Right renal cortex interstitium (tissue), 3 donors: ENCODE measurements around the gene ZNF821. TPM values are rescaled to one million over a fixed set of nuclear protein-coding genes. Genes with fewer than 3 reads are reported as not detected.
"Not testable (repeated sequence)": the region's sequence is repeated elsewhere in the genome, so short reads cannot be mapped to it uniquely, and the experiment has no call there.

Experiments
- DNase-seq, 3 donors: peaks; one replicate each; pipeline ENCODE4 v3.0.0-alpha.2; 2013; ENCODE audit warnings: low read depth in 3 of 3, low spot score in 2 of 3
- polyA plus RNA-seq, 3 donors: library from polyadenylated mRNA; unstranded; fragments of 120-200 nt; gene quantifications; one replicate each; pipeline ENCODE4 v1.2.1, GENCODE V29; 2013; ENCODE audit not compliant: insufficient read length in 3 of 3

The ZNF821 gene
- polyA plus RNA-seq, 3 donors, result 23.9 to 26.6 (median 26.1) TPM

DNA sequence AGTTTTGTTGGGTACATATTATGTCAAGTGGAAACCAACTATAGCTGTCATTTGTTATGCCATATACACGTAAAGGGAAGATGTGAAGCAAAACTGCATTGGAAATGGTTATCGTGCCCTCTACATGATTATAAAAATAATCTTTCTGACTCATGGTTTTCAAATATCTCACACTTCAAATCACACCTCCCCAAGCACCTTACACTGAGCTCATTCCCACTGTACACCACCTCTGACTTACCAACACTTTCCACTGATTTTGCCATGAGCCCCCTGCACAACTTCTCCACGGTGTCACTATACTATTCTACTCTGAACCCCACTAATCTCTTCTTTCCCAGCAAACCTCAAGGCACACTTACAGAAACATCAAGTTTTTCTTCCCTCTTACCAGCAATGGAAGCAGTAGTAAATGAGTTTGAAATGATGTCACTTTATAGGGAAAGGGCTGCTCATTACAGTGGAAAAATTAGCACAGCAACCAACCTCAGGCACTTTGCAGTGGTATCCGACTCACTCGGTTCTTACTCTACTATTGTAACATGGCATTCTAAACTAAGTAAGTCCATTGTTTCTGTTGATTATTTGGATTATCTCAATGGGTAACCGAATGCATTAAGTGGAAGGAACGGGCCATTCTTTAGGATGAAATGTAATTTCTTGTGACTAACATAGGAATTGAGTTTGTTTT, 18.7 kb downstream of the ZNF821 start:
- DNase-seq, result no peak

DNA sequence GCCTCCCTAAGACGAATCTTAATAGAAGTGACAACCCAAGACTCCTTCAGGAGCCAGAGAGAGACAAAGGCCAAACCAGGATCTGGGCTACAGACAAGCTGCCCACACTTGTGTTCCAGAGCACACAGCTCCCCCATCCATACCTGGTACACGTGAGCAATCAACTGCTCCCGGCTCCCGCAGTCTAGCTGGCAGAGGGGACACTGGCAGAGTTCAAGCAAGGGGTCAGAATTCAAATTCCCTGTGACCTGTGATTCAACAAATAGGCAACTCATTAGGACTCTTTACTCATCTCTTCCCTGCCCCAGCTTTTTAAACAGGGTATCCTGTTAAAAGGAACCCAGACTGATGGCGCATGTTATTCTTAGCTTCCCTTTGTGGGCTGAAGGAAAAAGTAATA, 20.0 kb downstream of the ZNF821 start:
- DNase-seq, result no peak

DNA sequence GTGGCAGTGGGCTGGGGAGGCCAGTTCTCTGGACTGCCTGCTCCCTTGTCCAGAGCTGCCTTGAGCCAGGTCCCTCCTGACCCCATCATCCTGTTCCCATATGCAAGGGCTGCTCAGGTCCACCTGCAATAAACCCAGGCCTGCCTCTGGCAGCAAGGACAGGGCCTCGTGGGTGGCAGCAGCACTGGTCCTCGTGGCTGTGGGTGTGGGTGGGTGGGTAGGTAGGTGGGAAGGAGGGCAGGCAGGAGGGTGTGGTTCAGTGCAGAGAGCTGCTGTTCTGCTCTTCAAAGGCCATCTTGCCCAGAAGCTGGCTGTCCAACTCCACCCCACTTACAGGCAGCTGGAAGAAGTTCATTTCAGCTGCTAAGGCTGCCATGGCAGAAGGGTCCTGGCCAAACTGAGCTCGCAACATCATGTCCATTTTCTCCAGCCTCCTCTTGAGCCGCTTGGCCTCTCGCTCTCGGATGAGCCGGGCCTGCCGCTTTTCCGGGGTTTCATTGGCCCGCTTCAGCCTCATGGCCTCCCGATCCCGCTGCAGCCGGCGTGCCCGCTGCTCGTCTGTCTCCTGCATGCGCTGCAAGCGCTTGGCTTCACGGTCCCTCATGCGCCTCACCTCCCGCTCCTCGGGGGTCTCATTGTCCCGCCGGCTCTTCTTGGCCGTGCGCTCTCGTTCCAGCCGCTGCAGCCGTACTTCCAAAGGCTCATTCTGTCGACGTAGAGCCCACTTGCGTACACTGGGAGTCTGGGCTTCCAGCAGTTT, 24.0 kb downstream of the ZNF821 start:
- DNase-seq, result no peak

DNA sequence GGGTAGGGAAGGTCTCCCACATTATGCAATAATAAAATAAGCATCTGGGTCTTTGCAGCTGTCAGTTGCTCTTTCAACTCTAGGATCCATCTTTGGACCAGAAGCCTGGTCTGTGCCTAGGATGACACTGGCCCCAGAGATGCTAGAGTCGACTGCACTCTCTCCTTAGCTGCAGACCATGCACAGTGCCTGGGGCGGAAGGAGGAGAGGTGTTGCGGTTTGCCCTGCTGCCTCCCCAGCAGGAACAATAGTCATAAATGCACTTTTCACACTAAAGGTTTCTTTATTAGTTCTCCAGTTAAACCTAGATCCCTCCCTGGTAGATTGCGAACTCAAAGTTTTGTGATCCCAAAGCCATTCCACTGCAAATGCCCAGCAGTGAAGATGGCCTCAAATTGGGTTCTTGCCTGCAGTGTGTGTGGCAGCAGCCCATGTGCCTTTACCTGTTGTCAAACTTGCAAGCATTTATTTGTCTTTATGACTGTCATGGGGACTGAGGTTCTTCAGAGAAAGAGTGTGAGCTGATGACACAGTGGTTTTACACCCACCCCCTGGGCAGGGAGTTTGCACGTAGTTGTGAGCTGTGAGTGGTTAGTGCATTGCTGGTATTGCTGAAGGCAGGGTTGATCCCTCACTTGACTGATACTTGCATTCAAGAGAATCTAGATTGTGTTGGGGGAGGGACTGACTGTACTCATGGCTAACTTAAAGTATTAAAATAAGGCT, 27.9 kb downstream of the ZNF821 start:
- no peak for DNase-seq

DNA sequence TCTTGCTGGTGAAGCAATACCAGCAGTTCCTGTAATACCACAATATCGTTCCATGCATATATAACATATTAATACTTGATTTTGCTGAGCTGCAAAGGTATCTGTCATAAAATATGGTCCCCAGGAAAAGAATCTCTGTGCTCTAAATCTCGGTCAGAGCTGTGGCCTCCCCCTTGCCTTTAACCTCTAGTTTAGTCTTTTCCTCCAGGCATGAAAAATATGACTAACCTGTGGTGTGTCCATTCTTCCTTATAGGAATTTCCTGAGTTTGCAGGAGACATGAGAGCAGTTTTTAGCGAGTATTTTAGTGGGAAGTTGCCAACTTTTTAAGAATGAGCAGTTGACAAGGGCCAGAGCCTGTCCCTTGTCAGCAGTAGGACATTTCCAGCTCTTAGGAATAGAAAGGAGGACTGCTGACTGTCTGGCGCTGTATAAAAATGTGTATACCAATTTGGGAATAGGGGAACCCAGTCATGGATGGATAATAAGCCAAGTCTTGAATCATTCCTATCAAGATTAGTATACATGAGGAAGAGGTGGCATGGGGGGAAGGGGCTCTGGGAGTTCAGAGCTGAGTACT, 29.5 kb downstream of the ZNF821 start:
- DNase-seq, result no peak

DNA sequence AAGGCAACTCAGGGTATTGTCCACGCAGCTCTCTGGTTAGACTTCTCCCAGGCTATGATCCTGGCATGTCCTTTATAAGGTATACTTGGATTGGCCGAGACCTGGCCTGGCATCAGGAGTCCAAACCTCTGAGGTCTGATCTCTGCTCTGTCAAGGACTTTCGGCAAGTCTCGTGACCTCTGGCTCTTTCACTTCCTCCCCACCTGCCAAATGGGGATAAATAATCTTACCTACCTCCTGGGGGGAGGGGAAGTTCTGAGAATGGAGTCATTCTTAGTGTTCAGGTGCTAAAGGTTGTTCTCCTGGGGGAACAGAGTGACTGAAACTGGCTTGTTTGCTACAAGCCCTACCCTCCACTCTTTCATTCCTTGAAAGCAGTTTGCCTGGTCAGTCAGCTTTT, 30.6 kb downstream of the ZNF821 start:
- DNase-seq, result no peak

DNA sequence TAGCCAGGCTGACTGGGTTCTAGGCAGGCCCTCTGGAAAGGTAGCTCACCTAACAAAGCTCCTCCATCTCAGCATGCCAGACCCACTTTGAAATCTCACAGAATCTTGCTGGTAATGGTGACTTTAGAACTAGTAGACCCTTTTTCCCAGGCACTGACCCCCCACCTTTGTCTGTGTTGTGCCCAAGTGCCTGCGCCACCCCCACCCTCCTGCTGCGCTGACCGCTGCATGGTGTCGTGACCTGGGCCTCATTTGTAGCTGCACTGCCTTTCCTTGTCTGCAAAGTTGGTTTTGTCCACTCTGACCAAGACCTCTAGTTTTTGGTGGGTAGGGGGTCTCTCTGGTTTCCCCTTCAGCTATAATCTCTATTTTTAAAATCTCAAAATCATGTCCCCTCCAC, 31.4 kb downstream of the ZNF821 start:
- DNase-seq, result no peak

DNA sequence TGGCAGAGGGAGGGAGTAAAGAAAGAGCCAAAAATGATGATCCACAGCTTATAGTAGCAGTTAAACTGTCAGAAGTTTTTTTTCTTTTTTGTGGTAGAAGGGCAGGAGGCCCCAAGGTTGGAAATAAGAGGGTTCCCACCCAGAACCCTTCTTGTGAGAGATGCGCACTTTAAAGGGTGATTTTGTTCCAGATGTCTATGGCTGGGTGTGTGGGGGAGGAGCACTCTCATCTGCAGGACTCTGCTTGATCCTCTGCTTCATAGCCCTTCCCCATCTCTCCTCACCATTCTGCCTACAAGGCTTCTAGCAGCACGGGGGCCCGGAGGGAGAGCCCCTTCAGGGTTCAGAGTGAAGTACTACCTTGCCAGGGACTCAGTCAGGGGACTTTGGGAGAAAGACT, 31.8 kb downstream of the ZNF821 start:
- DNase-seq, result no peak

DNA sequence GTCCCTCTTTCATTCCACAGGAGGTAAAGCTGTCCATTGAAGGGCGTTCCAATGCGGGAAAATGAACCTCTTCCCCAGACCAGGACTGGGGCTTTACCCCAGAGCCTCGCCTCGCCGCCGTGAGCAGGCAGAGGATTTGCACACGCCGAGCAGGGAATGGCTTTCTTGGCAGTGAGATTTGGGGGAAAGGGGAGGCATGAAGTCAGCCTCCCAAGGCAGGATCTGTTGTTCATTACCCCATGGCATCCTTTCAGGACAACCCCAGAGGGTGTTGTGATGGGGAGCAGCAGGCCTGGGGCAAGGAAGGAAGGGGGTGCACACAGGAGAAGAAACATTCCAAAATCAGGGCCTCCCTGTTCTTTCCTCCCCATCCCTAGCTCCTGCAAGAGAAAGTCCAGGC, 32.2 kb downstream of the ZNF821 start:
- DNase-seq, result no peak

DNA sequence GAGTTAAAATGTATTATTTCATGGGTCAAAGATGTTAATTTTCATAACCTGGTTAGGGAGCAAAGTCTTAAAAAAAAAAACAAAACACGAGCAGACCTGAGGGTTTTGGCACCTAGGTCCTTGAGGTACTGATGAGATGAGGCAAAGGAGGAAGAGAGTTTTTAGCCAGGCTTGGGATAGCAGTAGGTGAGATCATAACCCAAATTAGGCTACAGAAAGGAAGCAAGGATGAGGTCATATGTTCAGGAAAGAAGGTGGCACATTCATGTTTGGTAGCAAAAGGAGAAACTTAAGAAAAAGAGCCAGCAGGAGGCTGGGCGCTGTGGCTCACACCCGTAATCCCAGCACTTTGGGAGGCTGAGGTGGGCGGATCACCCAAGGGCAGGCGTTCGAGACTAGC, 35.4 kb downstream of the ZNF821 start:
- no peak for DNase-seq

DNA sequence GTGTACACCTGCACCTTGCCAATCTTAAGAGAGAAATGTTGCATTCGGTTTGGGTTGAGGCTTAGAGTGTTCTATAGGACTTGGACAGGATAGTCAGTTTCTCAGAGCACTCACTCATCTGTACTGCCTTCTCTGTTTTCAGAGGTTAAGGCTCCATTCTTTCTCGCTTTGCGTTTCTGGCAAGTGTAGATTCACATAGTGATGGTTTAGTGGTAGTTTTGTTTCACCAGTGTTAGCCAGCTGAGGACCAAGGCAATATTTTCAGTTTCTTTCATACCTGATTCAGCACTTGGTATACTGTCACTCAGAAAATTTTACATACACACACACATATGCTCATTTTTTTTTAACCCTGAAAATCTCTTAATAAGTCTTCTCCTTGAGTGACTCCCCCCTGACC, 36.9 kb downstream of the ZNF821 start:
- DNase-seq, result no peak

DNA sequence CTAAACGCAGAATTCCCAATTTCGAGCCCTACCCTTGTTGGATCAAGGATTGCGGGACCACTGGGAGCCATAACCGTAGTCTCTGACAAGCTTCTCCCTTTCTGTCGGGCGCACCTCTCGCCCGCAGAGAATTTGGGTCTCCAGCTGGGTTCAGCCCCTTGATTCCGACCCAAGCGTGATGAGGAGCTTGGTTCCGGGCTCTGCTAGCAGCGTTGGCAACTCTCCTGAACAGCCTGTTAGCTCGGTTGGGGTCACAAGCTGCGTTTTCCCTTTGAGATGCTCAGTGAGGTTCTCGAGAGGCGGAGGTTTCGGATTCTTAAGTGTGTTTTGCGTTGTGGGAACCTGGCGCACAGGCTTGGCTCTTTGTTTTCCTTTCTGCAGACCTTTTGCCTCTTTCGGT, 37.6 kb downstream of the ZNF821 start:
- no peak for DNase-seq

DNA sequence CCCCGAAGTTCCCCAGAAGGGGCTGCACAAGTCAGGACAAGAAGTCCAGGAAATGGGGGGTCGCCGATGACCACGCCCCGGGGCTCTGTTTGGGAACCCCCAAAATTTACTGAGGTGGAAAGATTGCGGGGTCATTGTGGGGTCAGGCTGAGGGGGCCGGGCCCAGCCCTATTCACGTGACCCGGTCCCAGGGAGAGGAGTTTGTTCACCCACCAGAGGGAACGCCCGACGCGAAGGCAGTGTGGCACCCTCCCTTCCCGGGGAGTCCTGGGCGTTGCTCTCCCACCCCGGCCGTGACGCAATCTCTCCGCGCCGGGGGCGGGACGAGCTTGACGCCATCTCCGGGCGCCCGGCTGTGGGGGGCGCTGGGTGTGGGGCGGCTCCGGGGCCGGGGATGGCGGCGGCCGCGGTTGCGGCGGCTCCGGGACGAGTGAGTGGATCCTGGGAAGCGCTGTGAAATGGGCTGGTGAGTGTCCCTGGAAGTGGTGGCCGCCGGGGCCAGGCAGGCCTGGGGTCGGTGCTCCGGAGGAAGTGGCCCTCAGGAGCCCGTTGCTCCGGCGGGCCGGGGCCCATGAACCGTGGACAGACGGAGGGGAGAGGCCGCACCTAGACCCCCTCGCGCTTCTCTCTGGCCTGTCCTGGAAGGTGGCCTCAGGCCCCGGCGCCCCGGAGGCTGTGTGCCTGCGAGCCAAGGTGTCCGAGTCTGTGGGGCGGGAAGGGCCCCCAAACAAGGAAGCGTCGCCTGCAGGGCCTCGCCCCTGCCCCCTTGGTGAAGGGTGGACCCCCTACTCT, 38.1 kb downstream of the ZNF821 start, which contains the start of gene ATXN1L:
TSS of gene ATXN1L (plus strand) at position 338 of the 792 bp plus-strand sequence. CDS start 3,765 bp downstream, outside the sequence.
- DNase-seq, result peak; percentile 62 to 86 (median 79)

DNA sequence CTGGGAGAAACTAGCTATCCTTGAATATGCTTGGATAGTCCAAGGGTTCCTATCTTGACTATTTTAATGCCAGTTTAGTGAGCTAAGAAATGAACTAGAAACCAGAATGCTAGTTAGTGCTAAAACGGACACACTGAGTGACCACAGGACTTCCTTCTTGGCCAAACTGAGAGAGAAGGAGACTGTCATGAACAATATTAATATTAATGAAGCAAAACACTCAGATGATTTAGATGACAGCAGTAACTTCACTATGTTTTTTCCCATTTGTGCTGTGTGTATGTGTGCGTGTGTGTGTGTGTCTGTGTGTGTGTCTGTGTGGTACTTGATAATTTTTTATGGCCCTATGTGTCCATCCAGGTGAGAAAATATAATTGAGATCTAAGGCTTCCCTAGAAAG, 40.4 kb downstream of the ZNF821 start:
- no peak for DNase-seq

DNA sequence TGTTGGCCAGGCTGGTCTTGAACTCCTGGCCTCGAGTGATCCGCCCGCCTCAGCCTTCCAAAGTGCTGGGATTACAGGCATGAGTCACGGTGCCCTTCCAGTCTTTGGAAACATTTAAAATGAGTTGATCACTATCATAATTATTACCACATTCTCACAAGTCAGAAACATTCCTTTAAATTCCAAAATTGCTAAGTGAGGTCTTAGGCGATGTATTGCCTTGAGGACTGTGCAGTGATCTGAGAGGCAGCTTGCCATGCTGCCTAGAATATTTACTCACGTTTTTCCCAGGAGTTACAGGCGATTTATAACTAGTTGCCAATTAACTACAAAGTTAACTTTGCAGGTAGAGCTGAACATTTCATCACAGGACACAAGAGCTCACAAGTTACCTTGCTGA, 43.9 kb downstream of the ZNF821 start:
- DNase-seq, result no peak

DNA sequence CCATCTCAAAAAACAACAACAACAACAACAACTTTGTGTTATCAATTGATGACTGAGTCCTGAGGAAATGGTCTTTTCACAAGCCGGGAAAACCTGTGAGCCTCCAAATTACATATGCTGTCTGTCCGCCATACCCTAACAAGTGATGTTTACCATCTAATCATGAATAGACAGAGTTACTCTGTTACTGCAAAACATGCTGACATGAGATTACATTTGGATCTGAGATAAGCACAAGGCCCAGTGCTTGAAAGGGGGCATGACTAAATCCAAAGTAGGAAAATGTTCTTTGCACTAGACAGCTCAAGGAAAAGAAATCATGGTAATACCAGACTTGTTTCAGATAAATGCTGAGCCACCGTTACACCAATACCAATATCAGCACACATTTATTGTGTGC, 46.8 kb downstream of the ZNF821 start:
- DNase-seq, result no peak

DNA sequence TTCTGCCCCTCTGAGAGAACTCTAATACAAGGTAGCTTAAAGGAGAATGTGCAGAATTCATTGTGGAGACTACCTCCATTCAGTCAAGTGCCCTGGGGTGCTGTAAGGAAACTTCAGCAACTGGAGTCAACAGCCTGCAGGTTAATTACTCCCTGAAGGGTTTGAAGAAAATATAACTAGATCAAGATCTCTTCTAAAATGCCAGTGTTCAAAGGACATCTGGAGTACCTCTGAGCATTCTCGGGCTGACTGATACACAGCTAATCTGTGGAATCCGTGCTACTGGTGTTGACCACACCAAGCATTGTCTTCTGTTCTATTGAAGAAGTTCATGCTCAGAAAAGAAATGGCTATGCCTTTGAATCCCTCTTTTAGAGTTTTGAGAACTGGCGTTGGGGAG, 49.7 kb downstream of the ZNF821 start:
- no peak for DNase-seq

DNA sequence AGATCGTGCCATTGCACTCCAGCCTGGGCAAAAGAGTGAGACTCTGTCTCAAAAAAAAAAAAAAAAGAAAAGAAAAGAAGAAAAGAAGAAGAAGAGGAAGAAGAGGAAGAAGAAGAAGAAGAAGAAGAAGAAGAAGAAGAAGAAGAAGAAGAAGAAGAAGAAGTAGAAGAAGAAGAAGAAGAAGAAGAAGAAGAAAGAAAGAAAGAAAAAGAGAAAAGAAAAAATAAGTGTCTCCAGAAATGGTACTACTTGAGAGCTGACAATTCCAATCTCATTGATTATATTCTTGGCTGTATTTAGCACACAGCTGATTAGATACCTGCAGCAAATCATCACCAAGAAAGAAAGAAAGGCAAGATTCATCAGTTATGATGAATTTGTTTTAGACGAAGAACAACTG, 51.9 kb downstream of the ZNF821 start:
- not testable (repeated sequence) for DNase-seq

DNA sequence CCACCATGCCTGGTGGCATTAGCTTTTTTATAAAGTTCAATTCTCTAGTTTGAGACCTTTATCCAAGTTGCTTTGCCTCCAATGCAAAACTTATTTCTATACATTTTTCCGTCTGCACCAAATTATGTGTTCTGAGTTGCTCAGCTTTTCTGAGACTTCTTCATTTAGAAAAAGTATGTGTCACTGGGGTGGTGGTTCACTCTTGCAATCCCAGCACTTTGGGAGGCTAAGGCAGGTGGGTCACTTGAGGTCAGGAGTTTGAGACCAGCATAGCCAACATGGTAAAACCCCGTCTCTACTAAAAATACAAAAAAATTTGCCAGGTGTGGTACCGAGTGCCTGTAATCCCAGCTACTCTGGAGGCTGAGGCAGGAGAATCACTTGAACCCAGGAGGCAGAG, 52.3 kb downstream of the ZNF821 start:
- not testable (repeated sequence) for DNase-seq

DNA sequence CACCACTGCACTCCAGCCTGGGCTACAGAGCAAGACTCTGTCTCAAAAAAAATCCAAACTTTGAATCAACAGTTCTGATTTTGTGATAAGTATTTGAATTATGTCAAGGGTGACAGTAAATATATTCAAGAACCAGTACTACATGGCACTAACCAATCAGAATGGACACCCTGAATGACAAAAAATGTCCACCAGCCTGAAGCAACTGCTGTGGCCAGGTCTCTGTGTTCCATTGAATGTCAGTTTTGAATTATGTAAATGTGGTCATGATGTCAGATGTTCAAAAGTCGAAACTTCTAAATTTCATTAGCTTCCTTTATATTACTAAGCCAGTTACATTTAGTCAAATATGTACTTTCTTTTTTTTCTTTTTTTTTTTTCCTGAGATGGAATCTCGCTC, 53.6 kb downstream of the ZNF821 start:
- no peak for DNase-seq
